Measurements from ENCODE around the gene ARHGEF19. TPM values are rescaled to one million over a fixed set of nuclear protein-coding genes. Genes with fewer than 3 reads are reported as not detected.

ARHGEF19 gene
- total and polyA plus RNA-seq, 9 of the 15 experiments (the other 6 are each of a cell fraction or from before 2014, with no cell fraction given) = 0.73 to 21.0 (median 5.2) TPM

GRCh38 chr1:16206547-16207317 is 5.7 kb downstream of the ARHGEF19 start (continued):
- peak; percentile 30; the same call in 1 of the 2 replicates for TF ChIP-seq REST (IDR thresholded peaks at IDR 0.05; ENCODE audit: borderline replicate concordance)
- no peak for TF ChIP-seq REST (CRISPR knock-in tag; IDR thresholded peaks at IDR 0.05; ENCODE audit: low read depth)
- TF ChIP-seq DDX20 (tag; IDR thresholded peaks at IDR 0.05; ENCODE audit: low read depth) = no peak
- peak; percentile 69 for TF ChIP-seq SMAD4 (CRISPR knock-in tag; conservative IDR thresholded peaks at IDR 0.05)
- TF ChIP-seq ZFP30 (CRISPR knock-in tag; IDR thresholded peaks at IDR 0.05; ENCODE audit: borderline replicate concordance) = no peak
- TF ChIP-seq DNMT1 (IDR thresholded peaks at IDR 0.05) = no peak
- TF ChIP-seq IRF2 (CRISPR knock-in tag; IDR thresholded peaks at IDR 0.05) = no peak
- TF ChIP-seq LCOR (CRISPR knock-in tag; IDR thresholded peaks at IDR 0.05) = peak; percentile 70; the same call in 1 of the 2 replicates
- no peak for TF ChIP-seq TAF15 (IDR thresholded peaks at IDR 0.05; ENCODE audit: low read depth, low read length)
- no peak for TF ChIP-seq KLF13 (tag; IDR thresholded peaks at IDR 0.05; ENCODE audit: borderline replicate concordance, low read depth)
- TF ChIP-seq CSDE1 (IDR thresholded peaks at IDR 0.05) = no peak
- TF ChIP-seq MAFF (IDR thresholded peaks at IDR 0.05; ENCODE audit: low read length) = no peak
- TF ChIP-seq HINFP (tag; conservative IDR thresholded peaks at IDR 0.05; ENCODE audit: low read depth) = no peak
- no peak for TF ChIP-seq YBX1 (IDR thresholded peaks at IDR 0.05)
- no peak for TF ChIP-seq SETDB1 (IDR thresholded peaks at IDR 0.05; ENCODE audit: low read length)
- TF ChIP-seq RNF2 (IDR thresholded peaks at IDR 0.05) = peak; percentile 77
- peak; percentile 74 for TF ChIP-seq HMGN3 (IDR thresholded peaks at IDR 0.05; ENCODE audit: borderline replicate concordance, extremely low read depth, insufficient read length, low read depth, low read length)
- no peak for TF ChIP-seq KDM1A (IDR thresholded peaks at IDR 0.05)

Data from K562 (cell line).